Hematopoietic multipotent progenitor cell (in vitro differentiated cells): Measurements from ENCODE around the gene SLC11A2. TPM values are rescaled to one million over a fixed set of nuclear protein-coding genes. Genes with fewer than 3 reads are reported as not detected.
"Not testable (repeated sequence)": the region's sequence is repeated elsewhere in the genome, so short reads cannot be mapped to it uniquely, and the experiment has no call there.

ENCODE experiments used
- DNase-seq, 3 donors: peaks; one replicate each; pipeline ENCODE4 v3.0.0-alpha.2; 2011 to 2015; ENCODE audit warnings: low read depth in 2 of 3, low spot score in 2 of 3
- total RNA-seq: library from RNA; depleted of rRNA; stranded (reverse); fragments of >200 nt; gene quantifications from one replicate; pipeline ENCODE4 v1.2.3, GENCODE V29; 2012

Gene SLC11A2
- total RNA-seq, 1 donor: 51.4 TPM

GRCh38 chr12:51027342-51027835 is 1.2 kb upstream of the SLC11A2 start:
- DNase-seq: no peak

- DNase-seq: peak in 1 of 3 donors; percentile 13
Observed at GRCh38 chr12:51025338-51025835, 797 bp downstream of the SLC11A2 start.

GRCh38 chr12:51023625-51024382 is 2.4 kb downstream of the SLC11A2 start:
- no peak for DNase-seq

- DNase-seq: no peak
Observed at GRCh38 chr12:51021694-51022093, 4.5 kb downstream of the SLC11A2 start.

- DNase-seq: peak in 2 of 3 donors; percentile 53 to 84
Observed at GRCh38 chr12:51020448-51021182, 5.6 kb downstream of the SLC11A2 start.

GRCh38 chr12:51019927-51020326 is 6.3 kb downstream of the SLC11A2 start:
- DNase-seq: no peak

GRCh38 chr12:51018956-51019355 is 7.2 kb downstream of the SLC11A2 start:
- DNase-seq: no peak

GRCh38 chr12:51017452-51017851 is 8.7 kb downstream of the SLC11A2 start:
- no peak for DNase-seq

- not testable (repeated sequence) for DNase-seq
Observed at GRCh38 chr12:51014467-51014866, 11.7 kb downstream of the SLC11A2 start.

GRCh38 chr12:51013441-51013840 is 12.7 kb downstream of the SLC11A2 start:
- no peak for DNase-seq

- peak in 1 of 3 donors; percentile 33 for DNase-seq
Observed at GRCh38 chr12:51012570-51013236, 13.5 kb downstream of the SLC11A2 start.

GRCh38 chr12:51011955-51012354 is 14.2 kb downstream of the SLC11A2 start:
- DNase-seq: no peak

GRCh38 chr12:51009056-51009440 is 17.1 kb downstream of the SLC11A2 start:
- peak; percentile 24 to 70 (median 69) for DNase-seq

- no peak for DNase-seq
Observed at GRCh38 chr12:51008329-51009055, 17.7 kb downstream of the SLC11A2 start.

- DNase-seq: no peak
Observed at GRCh38 chr12:51005671-51006070, 20.5 kb downstream of the SLC11A2 start.

- no peak for DNase-seq
Observed at GRCh38 chr12:51005030-51005429, 21.2 kb downstream of the SLC11A2 start.

GRCh38 chr12:51004504-51004903 is 21.7 kb downstream of the SLC11A2 start:
- no peak for DNase-seq

- no peak for DNase-seq
Observed at GRCh38 chr12:51001799-51002198, 24.4 kb downstream of the SLC11A2 start.

GRCh38 chr12:51000245-51000644 is 25.9 kb downstream of the SLC11A2 start:
- no peak for DNase-seq

- no peak for DNase-seq
Observed at GRCh38 chr12:50999093-50999492, 27.1 kb downstream of the SLC11A2 start.
